ENCODE data around the gene RPS27. TPM values are rescaled to one million over a fixed set of nuclear protein-coding genes. Genes with fewer than 3 reads are reported as not detected.
A peak's percentile ranks its signal among the peaks of the same experiment; 100 is the strongest.

Gene RPS27
- total and polyA plus RNA-seq, 2 experiments from 2014 or later: 1,371 to 3,355 TPM

DNA sequence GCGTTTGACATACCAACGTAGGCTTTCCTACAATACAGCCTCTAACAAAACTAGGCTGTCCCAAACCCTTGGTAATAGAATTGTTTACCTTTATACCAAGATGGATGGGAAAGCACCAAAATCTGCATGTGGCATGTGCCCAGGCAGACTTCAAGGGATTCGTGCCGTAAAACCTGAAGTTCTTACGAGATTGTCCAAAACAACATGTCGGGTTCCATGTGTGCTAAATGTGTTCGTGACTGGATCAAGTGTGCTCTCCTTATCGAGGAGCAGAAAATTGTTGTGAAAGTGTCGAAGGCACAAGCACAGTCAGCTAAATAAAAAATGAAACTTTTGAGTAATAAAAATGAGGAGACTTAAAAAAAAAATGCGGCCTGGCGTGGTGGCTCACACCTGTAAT, 5.1 kb downstream of the RPS27 start:
- H3K4me2 ChIP-seq: no peak overlapping the region
- H3F3A ChIP-seq (replicated peaks; ENCODE audit: low read depth): peaks cover 42% of the 10 kb centered on the region
- no peak for DNase-seq (ENCODE audit: low spot score)
- Mint-ChIP-seq H3K27ac (no peak overlapping the region), H3K4me1 (peaks cover 15% of the 10 kb centered on the region), H3K27me3 (ENCODE audit: insufficient read depth, low read depth, poor library complexity) (peaks cover 17% of the 10 kb centered on the region), H3K4me3 (no peak overlapping the region), H3K36me3 (ENCODE audit: low read depth) (peaks cover 58% of the 10 kb centered on the region), H3K9me3 (peaks cover 8% of the 10 kb centered on the region; the same call in 2 of the 3 replicates)
- no peak overlapping the region for H2AFZ ChIP-seq
- H3K4me3 ChIP-seq: no peak overlapping the region
- H3K4me1 ChIP-seq (ENCODE audit: insufficient read depth): peaks cover 17% of the 10 kb centered on the region
- H3K36me3 ChIP-seq (ENCODE audit: insufficient read depth): peaks cover 38% of the 10 kb centered on the region
- no peak for ATAC-seq
- peaks cover 23% of the 10 kb centered on the region for H3K79me2 ChIP-seq (replicated peaks; ENCODE audit: insufficient read depth)
- no peaks in the 10 kb centered on the region for H3K27me3 ChIP-seq (ENCODE audit: insufficient read depth)
- H3K9me2 ChIP-seq (ENCODE audit: insufficient read depth): no peaks in the 10 kb centered on the region
- H4K20me1 ChIP-seq (replicated peaks; ENCODE audit: insufficient read depth): peaks cover 27% of the 10 kb centered on the region
- H3K27ac ChIP-seq (ENCODE audit: low read depth): 0 out of 2 replicates have a peak overlapping the region, but pooled peaks have one; percentile 17
- TF ChIP-seq, protein P1, sequence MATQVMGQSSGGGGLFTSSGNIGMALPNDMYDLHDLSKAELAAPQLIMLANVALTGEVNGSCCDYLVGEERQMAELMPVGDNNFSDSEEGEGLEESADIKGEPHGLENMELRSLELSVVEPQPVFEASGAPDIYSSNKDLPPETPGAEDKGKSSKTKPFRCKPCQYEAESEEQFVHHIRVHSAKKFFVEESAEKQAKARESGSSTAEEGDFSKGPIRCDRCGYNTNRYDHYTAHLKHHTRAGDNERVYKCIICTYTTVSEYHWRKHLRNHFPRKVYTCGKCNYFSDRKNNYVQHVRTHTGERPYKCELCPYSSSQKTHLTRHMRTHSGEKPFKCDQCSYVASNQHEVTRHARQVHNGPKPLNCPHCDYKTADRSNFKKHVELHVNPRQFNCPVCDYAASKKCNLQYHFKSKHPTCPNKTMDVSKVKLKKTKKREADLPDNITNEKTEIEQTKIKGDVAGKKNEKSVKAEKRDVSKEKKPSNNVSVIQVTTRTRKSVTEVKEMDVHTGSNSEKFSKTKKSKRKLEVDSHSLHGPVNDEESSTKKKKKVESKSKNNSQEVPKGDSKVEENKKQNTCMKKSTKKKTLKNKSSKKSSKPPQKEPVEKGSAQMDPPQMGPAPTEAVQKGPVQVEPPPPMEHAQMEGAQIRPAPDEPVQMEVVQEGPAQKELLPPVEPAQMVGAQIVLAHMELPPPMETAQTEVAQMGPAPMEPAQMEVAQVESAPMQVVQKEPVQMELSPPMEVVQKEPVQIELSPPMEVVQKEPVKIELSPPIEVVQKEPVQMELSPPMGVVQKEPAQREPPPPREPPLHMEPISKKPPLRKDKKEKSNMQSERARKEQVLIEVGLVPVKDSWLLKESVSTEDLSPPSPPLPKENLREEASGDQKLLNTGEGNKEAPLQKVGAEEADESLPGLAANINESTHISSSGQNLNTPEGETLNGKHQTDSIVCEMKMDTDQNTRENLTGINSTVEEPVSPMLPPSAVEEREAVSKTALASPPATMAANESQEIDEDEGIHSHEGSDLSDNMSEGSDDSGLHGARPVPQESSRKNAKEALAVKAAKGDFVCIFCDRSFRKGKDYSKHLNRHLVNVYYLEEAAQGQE (IDR thresholded peaks at IDR 0.05; ENCODE audit: unreplicated experiment): no peak
- TF ChIP-seq POLR2AphosphoS5 (IDR thresholded peaks at IDR 0.05; ENCODE audit: low read depth): no peak
- no peak for TF ChIP-seq ZNF114 (CRISPR knock-in tag; IDR thresholded peaks at IDR 0.05)
- TF ChIP-seq, protein P2, sequence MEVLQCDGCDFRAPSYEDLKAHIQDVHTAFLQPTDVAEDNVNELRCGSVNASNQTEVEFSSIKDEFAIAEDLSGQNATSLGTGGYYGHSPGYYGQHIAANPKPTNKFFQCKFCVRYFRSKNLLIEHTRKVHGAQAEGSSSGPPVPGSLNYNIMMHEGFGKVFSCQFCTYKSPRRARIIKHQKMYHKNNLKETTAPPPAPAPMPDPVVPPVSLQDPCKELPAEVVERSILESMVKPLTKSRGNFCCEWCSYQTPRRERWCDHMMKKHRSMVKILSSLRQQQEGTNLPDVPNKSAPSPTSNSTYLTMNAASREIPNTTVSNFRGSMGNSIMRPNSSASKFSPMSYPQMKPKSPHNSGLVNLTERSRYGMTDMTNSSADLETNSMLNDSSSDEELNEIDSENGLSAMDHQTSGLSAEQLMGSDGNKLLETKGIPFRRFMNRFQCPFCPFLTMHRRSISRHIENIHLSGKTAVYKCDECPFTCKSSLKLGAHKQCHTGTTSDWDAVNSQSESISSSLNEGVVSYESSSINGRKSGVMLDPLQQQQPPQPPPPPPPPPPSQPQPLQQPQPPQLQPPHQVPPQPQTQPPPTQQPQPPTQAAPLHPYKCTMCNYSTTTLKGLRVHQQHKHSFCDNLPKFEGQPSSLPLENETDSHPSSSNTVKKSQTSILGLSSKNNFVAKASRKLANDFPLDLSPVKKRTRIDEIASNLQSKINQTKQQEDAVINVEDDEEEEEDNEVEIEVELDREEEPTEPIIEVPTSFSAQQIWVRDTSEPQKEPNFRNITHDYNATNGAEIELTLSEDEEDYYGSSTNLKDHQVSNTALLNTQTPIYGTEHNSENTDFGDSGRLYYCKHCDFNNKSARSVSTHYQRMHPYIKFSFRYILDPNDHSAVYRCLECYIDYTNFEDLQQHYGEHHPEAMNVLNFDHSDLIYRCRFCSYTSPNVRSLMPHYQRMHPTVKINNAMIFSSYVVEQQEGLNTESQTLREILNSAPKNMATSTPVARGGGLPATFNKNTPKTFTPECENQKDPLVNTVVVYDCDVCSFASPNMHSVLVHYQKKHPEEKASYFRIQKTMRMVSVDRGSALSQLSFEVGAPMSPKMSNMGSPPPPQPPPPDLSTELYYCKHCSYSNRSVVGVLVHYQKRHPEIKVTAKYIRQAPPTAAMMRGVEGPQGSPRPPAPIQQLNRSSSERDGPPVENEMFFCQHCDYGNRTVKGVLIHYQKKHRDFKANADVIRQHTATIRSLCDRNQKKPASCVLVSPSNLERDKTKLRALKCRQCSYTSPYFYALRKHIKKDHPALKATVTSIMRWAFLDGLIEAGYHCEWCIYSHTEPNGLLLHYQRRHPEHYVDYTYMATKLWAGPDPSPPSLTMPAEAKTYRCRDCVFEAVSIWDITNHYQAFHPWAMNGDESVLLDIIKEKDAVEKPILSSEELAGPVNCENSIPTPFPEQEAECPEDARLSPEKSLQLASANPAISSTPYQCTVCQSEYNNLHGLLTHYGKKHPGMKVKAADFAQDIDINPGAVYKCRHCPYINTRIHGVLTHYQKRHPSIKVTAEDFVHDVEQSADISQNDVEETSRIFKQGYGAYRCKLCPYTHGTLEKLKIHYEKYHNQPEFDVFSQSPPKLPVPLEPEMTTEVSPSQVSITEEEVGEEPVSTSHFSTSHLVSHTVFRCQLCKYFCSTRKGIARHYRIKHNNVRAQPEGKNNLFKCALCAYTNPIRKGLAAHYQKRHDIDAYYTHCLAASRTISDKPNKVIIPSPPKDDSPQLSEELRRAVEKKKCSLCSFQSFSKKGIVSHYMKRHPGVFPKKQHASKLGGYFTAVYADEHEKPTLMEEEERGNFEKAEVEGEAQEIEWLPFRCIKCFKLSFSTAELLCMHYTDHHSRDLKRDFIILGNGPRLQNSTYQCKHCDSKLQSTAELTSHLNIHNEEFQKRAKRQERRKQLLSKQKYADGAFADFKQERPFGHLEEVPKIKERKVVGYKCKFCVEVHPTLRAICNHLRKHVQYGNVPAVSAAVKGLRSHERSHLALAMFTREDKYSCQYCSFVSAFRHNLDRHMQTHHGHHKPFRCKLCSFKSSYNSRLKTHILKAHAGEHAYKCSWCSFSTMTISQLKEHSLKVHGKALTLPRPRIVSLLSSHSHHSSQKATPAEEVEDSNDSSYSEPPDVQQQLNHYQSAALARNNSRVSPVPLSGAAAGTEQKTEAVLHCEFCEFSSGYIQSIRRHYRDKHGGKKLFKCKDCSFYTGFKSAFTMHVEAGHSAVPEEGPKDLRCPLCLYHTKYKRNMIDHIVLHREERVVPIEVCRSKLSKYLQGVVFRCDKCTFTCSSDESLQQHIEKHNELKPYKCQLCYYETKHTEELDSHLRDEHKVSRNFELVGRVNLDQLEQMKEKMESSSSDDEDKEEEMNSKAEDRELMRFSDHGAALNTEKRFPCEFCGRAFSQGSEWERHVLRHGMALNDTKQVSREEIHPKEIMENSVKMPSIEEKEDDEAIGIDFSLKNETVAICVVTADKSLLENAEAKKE (CRISPR knock-in tag; IDR thresholded peaks at IDR 0.05): no peak
- TF ChIP-seq JUNB (IDR thresholded peaks at IDR 0.05; ENCODE audit: unreplicated experiment): no peak
- no peak for TF ChIP-seq NANOG (IDR thresholded peaks at IDR 0.05; ENCODE audit: borderline replicate concordance)
- TF ChIP-seq, protein P3, sequence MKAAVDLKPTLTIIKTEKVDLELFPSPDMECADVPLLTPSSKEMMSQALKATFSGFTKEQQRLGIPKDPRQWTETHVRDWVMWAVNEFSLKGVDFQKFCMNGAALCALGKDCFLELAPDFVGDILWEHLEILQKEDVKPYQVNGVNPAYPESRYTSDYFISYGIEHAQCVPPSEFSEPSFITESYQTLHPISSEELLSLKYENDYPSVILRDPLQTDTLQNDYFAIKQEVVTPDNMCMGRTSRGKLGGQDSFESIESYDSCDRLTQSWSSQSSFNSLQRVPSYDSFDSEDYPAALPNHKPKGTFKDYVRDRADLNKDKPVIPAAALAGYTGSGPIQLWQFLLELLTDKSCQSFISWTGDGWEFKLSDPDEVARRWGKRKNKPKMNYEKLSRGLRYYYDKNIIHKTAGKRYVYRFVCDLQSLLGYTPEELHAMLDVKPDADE (IDR thresholded peaks at IDR 0.05): no peak
- no peak for TF ChIP-seq CREB1 (CRISPR knock-in tag; IDR thresholded peaks at IDR 0.05; ENCODE audit: low read depth)
- TF ChIP-seq EZH2 (IDR thresholded peaks at IDR 0.05; ENCODE audit: low read depth, unreplicated experiment): no peak
- no peak for TF ChIP-seq STAT1 (IDR thresholded peaks at IDR 0.05; ENCODE audit: unreplicated experiment)
- TF ChIP-seq ZNF331 (CRISPR knock-in tag; IDR thresholded peaks at IDR 0.05; ENCODE audit: low read depth): no peak
- no peak for TF ChIP-seq CTCF (conservative IDR thresholded peaks at IDR 0.05; ENCODE audit: low read depth in 2 of 2)
- TF ChIP-seq EZH2phosphoT487 (IDR thresholded peaks at IDR 0.05; ENCODE audit: unreplicated experiment): no peak
